ENCODE data around the gene EXO1.

DNA sequence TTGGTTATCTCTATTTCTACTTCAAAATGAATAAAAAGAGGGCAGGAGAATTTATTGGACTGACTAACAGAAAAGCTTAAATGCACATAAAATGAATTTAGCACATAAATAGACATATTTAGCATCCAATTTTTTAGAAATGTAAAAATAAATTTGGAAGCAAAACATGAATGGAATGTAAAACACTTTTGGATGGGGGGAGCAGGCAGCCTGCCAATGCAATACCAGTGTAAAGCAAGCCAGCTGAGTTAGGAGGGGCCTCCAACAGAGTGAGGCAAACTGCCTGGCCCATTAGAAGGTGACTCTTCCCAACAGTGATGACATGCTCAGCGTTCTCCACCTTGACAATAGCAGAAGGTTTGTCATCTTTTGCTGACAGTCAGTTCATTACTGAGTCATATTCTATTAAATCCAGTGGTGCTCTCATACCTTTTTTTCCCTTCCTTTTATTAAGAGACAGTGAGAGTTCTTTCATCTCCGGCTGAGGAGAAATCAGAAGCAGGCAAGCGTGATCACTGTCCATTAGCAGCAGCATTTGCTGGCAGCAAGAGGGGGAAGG, 19.5 kb upstream of the EXO1 start:
- TF ChIP-seq, protein P1, sequence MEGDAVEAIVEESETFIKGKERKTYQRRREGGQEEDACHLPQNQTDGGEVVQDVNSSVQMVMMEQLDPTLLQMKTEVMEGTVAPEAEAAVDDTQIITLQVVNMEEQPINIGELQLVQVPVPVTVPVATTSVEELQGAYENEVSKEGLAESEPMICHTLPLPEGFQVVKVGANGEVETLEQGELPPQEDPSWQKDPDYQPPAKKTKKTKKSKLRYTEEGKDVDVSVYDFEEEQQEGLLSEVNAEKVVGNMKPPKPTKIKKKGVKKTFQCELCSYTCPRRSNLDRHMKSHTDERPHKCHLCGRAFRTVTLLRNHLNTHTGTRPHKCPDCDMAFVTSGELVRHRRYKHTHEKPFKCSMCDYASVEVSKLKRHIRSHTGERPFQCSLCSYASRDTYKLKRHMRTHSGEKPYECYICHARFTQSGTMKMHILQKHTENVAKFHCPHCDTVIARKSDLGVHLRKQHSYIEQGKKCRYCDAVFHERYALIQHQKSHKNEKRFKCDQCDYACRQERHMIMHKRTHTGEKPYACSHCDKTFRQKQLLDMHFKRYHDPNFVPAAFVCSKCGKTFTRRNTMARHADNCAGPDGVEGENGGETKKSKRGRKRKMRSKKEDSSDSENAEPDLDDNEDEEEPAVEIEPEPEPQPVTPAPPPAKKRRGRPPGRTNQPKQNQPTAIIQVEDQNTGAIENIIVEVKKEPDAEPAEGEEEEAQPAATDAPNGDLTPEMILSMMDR (IDR thresholded peaks at IDR 0.05), result no peak
- TF ChIP-seq POLR2AphosphoS5 (IDR thresholded peaks at IDR 0.05), result no peak
- TF ChIP-seq POLR2A (IDR thresholded peaks at IDR 0.05), result no peak
- TF ChIP-seq EP300 (IDR thresholded peaks at IDR 0.05), result no peak

Data from upper lobe of left lung (tissue), 4 donors.